Liver (tissue), 9 donors: ENCODE data around the gene CADPS. TPM values are rescaled to one million over a fixed set of nuclear protein-coding genes. Genes with fewer than 3 reads are reported as not detected.

Experiments used
- DNase-seq: peaks from one replicate; pipeline ENCODE4 v3.0.0-alpha.2; 2017; ENCODE audit warnings: low spot score
- H3K27ac ChIP-seq, 2 donors: one replicate each; pipeline ENCODE4 v1.7.0; 2013; ENCODE audit warnings: inconsistent platforms in 2 of 2, low read length in 2 of 2, control low read depth in 1 of 2, low read depth in 1 of 2, mild to moderate bottlenecking in 1 of 2
- H3K27me3 ChIP-seq, 4 donors: one replicate each; pipeline versions ENCODE4 v1.6.1 to v1.7.0; 2013; ENCODE audit warnings: low read length in 3 of 4, inconsistent platforms in 1 of 4, mild to moderate bottlenecking in 1 of 4, moderate library complexity in 1 of 4; ENCODE audit not compliant: control insufficient read depth in 4 of 4, insufficient read depth in 4 of 4
- H3K36me3 ChIP-seq, 4 donors: one replicate each; pipeline versions ENCODE4 v1.6.1 to v1.7.0; 2013; ENCODE audit warnings: low read length in 3 of 4, mild to moderate bottlenecking in 3 of 4, low read depth in 1 of 4, moderate library complexity in 1 of 4; ENCODE audit not compliant: control insufficient read depth in 4 of 4, insufficient read depth in 3 of 4
- H3K4me1 ChIP-seq, 4 donors: one replicate each; pipeline versions ENCODE4 v1.6.1 to v1.7.0; 2013; ENCODE audit warnings: low read length in 3 of 4, mild to moderate bottlenecking in 3 of 4, moderate library complexity in 1 of 4; ENCODE audit not compliant: control insufficient read depth in 4 of 4, insufficient read depth in 4 of 4
- H3K4me3 ChIP-seq, 3 donors: one replicate each; pipeline versions ENCODE4 v1.6.1 to v1.7.0; 2013; ENCODE audit warnings: low read length in 3 of 3, control low read depth in 1 of 3, low read depth in 1 of 3, mild to moderate bottlenecking in 1 of 3
- H3K9ac ChIP-seq, 2 donors: one replicate each; pipeline ENCODE4 v1.7.0; 2013; ENCODE audit warnings: low read length in 2 of 2, mild to moderate bottlenecking in 2 of 2, moderate library complexity in 2 of 2, control low read depth in 1 of 2, low read depth in 1 of 2
- H3K9me3 ChIP-seq, 4 donors: one replicate each; pipeline versions ENCODE4 v1.6.1 to v1.7.0; 2013; ENCODE audit warnings: low read length in 3 of 4; ENCODE audit not compliant: control insufficient read depth in 4 of 4
- EGR1 ChIP-seq, 2 donors: IDR thresholded peaks; 2 replicates each; pipeline ENCODE4 v1.6.1; 2016 to 2018; ENCODE audit warnings: antibody characterized with exemption in 2 of 2, low read depth in 2 of 2
- FOXA1 ChIP-seq: IDR thresholded peaks from 2 replicates; pipeline ENCODE4 v1.6.1; 2016; ENCODE audit warnings: antibody characterized with exemption
- FOXA2 ChIP-seq: IDR thresholded peaks from 2 replicates; pipeline ENCODE4 v1.6.1; 2016; ENCODE audit warnings: antibody characterized with exemption
- GABPA ChIP-seq, 2 donors: IDR thresholded peaks in 1 of 2; conservative IDR thresholded peaks in 1 of 2; 2 replicates each; pipeline ENCODE4 v1.6.1; 2016; ENCODE audit warnings: antibody characterized with exemption in 2 of 2, mild to moderate bottlenecking in 1 of 2, moderate library complexity in 1 of 2
- HNF4A ChIP-seq, 2 donors: conservative IDR thresholded peaks; 2 replicates each; pipeline ENCODE4 v1.6.1; 2016; ENCODE audit warnings: antibody characterized with exemption in 2 of 2, mild to moderate bottlenecking in 2 of 2
- HNF4G ChIP-seq: IDR thresholded peaks from 2 replicates; pipeline ENCODE4 v1.6.1; 2016; ENCODE audit warnings: antibody characterized with exemption
- JUND ChIP-seq, 2 donors: IDR thresholded peaks; 2 replicates each; pipeline ENCODE4 v1.6.1; 2016; ENCODE audit warnings: antibody characterized with exemption in 2 of 2
- NR2F2 ChIP-seq: IDR thresholded peaks from 2 replicates; pipeline ENCODE4 v1.6.1; 2016; ENCODE audit warnings: antibody characterized with exemption
- RAD21 ChIP-seq, 2 donors: IDR thresholded peaks; 2 replicates each; pipeline ENCODE4 v1.6.1; 2016; ENCODE audit warnings: antibody characterized with exemption in 2 of 2, mild to moderate bottlenecking in 2 of 2
- RXRA ChIP-seq, 2 donors: IDR thresholded peaks; 2 replicates each; pipeline ENCODE4 v1.6.1; 2017 to 2018; ENCODE audit warnings: antibody characterized with exemption in 2 of 2, mild to moderate bottlenecking in 1 of 2
- SP1 ChIP-seq: IDR thresholded peaks from 2 replicates; pipeline ENCODE4 v1.6.1; 2018; ENCODE audit warnings: antibody characterized with exemption, mild to moderate bottlenecking
- TAF1 ChIP-seq: conservative IDR thresholded peaks from 2 replicates; pipeline ENCODE4 v1.6.1; 2016; ENCODE audit warnings: antibody characterized with exemption, mild to moderate bottlenecking
- YY1 ChIP-seq: IDR thresholded peaks from 2 replicates; pipeline ENCODE4 v1.6.1; 2016; ENCODE audit warnings: antibody characterized with exemption, mild to moderate bottlenecking
- WGBS: extraction: QIAGEN DNeasy Blood & Tissue Kit; methylation state at CpG from one replicate; pipeline ENCODE4 v1.1.7; 2013; 5-methylcytosine and 5-hydroxymethylcytosine counted together
- polyA plus RNA-seq, 2 donors: library from polyadenylated mRNA; stranded (reverse) in 1 of 2; unstranded in 1 of 2; fragments of 200-250 nt in 1 of 2; fragments of >200 nt in 1 of 2; fragmentation: Nextera tagmentation in 1 of 2; extraction: Ambion mirVana in 1 of 2; gene quantifications; one replicate each; pipeline versions ENCODE4 v1.2.1 to v1.2.3, GENCODE V29; 2013 to 2015
- total RNA-seq, 2 donors: library from RNA; depleted of rRNA; stranded (reverse); fragments of >200 nt; gene quantifications; one replicate each; pipeline ENCODE4 v1.2.3, GENCODE V29; 2014
- TF ChIP-seq, protein P1 (sequence below): IDR thresholded peaks from 2 replicates; pipeline ENCODE4 v1.6.1; 2016; ENCODE audit warnings: antibody characterized with exemption
- TF ChIP-seq, protein P2 (sequence below): fragments of 150-350 bp; IDR thresholded peaks from 2 replicates; pipeline ENCODE4 v1.5.1; 2017; ENCODE audit warnings: improper control_type of control experiment, low read depth, low read length; ENCODE audit not compliant: missing input control
- TF ChIP-seq, protein P3 (sequence below): IDR thresholded peaks from 2 replicates; pipeline ENCODE4 v1.6.1; 2016; ENCODE audit warnings: antibody characterized with exemption, mild to moderate bottlenecking
- TF ChIP-seq, protein P4 (sequence below): IDR thresholded peaks from 2 replicates; pipeline ENCODE4 v1.6.1; 2016; ENCODE audit warnings: antibody characterized with exemption
- TF ChIP-seq, protein P5 (sequence below): IDR thresholded peaks from 2 replicates; pipeline ENCODE4 v1.6.1; 2016; ENCODE audit warnings: antibody characterized with exemption
- donor health status: healthy.
- donor health status: healthy.
- donor health status: healthy.
- donor health status: healthy.
- donor health status: healthy.

Gene CADPS
- total and polyA plus RNA-seq, 4 donors: 0.05 to 0.37 (median 0.17) TPM; not detected in 1

DNA sequence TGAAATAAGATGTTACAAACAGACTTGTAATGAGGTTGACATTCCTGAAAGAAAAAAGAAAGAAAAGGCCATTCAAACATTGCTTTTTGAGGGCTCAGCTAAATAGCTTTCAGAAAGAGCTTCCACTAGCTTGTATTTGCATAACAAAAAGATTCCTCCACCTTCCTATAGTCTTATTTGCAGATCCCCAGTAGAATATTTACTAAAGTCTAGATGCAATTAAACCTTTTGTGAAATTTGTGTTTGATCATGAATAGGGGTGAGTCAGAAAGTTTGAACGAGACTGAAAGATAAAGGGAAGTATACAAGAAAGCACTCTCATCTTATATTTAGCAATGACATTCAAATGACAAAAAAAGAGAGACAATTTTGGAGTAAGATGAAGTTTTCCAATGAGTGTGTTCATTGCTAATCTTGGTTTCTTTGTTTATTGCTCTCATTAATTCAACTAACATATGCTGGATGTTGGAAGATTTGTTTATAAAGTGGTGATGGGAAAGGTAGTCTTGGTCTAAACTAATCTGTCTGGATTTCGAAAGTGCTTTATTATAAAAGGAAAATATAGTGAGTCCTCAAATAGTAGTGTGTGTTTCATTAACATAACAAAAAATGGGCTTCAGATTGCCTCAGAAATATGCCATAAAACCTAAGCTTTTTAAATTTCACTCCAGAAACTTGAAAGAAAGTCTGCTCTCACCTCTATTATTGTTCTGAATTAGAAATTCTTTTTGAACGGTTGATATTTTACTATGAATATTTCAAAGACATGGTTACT lies 9.1 kb upstream of the CADPS start:
- H3K9ac ChIP-seq: no peak overlapping the region
- H3K9me3 ChIP-seq: no peaks in the 10 kb centered on the region
- 27% methylated on average over 3 of the region's 3 CpGs for WGBS
- no peak overlapping the region for H3K4me3 ChIP-seq
- no peak for DNase-seq
- H3K36me3 ChIP-seq: no peaks in the 10 kb centered on the region
- H3K27ac ChIP-seq: no peak overlapping the region
- TF ChIP-seq GABPA (IDR thresholded peaks at IDR 0.05 in 1 of 2, conservative IDR thresholded peaks at IDR 0.05 in 1 of 2) (no peak), JUND (IDR thresholded peaks at IDR 0.05) (no peak), RAD21 (IDR thresholded peaks at IDR 0.05) (no peak), FOXA2 (no peak), SP1 (no peak)
- H3K4me1 ChIP-seq: no peaks in the 10 kb centered on the region
- H3K27me3 ChIP-seq: peaks cover 0 to 3% (median 0%) of the 10 kb centered on the region in 4 donors

DNA sequence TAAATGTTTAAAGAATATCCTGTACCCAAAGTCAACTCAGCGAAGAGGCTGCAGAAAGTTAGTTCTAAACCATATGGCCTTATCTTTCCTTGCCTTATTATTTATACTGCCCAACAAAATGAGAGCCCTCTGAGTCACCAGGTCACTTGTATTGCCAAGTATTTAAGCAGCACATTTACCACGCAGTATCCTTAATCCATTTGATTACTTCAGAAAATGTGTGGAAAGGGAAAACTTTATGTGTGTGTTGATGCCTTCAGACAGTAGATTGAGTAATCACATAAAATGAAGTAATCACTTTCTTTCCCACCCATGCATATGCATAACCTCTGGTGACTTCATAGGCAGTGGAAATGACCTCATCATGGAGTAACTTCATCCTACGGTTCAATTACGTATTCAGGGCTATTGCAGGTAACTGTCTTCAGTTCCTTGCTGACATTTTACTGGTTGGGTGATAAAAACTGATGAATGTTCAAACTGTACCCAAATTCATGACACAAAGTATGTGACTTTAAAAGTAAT lies 7.5 kb upstream of the CADPS start:
- TF ChIP-seq, protein P1, sequence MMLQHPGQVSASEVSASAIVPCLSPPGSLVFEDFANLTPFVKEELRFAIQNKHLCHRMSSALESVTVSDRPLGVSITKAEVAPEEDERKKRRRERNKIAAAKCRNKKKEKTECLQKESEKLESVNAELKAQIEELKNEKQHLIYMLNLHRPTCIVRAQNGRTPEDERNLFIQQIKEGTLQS: no peak
- TF ChIP-seq, protein P2, sequence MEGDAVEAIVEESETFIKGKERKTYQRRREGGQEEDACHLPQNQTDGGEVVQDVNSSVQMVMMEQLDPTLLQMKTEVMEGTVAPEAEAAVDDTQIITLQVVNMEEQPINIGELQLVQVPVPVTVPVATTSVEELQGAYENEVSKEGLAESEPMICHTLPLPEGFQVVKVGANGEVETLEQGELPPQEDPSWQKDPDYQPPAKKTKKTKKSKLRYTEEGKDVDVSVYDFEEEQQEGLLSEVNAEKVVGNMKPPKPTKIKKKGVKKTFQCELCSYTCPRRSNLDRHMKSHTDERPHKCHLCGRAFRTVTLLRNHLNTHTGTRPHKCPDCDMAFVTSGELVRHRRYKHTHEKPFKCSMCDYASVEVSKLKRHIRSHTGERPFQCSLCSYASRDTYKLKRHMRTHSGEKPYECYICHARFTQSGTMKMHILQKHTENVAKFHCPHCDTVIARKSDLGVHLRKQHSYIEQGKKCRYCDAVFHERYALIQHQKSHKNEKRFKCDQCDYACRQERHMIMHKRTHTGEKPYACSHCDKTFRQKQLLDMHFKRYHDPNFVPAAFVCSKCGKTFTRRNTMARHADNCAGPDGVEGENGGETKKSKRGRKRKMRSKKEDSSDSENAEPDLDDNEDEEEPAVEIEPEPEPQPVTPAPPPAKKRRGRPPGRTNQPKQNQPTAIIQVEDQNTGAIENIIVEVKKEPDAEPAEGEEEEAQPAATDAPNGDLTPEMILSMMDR: no peak
- no peak for TF ChIP-seq YY1
- no peak for TF ChIP-seq FOXA2
- no peak for TF ChIP-seq RAD21 (IDR thresholded peaks at IDR 0.05)
- TF ChIP-seq, protein P3, sequence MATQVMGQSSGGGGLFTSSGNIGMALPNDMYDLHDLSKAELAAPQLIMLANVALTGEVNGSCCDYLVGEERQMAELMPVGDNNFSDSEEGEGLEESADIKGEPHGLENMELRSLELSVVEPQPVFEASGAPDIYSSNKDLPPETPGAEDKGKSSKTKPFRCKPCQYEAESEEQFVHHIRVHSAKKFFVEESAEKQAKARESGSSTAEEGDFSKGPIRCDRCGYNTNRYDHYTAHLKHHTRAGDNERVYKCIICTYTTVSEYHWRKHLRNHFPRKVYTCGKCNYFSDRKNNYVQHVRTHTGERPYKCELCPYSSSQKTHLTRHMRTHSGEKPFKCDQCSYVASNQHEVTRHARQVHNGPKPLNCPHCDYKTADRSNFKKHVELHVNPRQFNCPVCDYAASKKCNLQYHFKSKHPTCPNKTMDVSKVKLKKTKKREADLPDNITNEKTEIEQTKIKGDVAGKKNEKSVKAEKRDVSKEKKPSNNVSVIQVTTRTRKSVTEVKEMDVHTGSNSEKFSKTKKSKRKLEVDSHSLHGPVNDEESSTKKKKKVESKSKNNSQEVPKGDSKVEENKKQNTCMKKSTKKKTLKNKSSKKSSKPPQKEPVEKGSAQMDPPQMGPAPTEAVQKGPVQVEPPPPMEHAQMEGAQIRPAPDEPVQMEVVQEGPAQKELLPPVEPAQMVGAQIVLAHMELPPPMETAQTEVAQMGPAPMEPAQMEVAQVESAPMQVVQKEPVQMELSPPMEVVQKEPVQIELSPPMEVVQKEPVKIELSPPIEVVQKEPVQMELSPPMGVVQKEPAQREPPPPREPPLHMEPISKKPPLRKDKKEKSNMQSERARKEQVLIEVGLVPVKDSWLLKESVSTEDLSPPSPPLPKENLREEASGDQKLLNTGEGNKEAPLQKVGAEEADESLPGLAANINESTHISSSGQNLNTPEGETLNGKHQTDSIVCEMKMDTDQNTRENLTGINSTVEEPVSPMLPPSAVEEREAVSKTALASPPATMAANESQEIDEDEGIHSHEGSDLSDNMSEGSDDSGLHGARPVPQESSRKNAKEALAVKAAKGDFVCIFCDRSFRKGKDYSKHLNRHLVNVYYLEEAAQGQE: no peak
- TF ChIP-seq FOXA1: no peak
- TF ChIP-seq, protein P4, sequence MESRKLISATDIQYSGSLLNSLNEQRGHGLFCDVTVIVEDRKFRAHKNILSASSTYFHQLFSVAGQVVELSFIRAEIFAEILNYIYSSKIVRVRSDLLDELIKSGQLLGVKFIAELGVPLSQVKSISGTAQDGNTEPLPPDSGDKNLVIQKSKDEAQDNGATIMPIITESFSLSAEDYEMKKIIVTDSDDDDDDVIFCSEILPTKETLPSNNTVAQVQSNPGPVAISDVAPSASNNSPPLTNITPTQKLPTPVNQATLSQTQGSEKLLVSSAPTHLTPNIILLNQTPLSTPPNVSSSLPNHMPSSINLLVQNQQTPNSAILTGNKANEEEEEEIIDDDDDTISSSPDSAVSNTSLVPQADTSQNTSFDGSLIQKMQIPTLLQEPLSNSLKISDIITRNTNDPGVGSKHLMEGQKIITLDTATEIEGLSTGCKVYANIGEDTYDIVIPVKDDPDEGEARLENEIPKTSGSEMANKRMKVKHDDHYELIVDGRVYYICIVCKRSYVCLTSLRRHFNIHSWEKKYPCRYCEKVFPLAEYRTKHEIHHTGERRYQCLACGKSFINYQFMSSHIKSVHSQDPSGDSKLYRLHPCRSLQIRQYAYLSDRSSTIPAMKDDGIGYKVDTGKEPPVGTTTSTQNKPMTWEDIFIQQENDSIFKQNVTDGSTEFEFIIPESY: no peak
- no peak for TF ChIP-seq SP1
- TF ChIP-seq JUND (IDR thresholded peaks at IDR 0.05): no peak
- TF ChIP-seq HNF4G: no peak
- TF ChIP-seq, protein P5, sequence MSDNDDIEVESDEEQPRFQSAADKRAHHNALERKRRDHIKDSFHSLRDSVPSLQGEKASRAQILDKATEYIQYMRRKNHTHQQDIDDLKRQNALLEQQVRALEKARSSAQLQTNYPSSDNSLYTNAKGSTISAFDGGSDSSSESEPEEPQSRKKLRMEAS: no peak
- no peak for TF ChIP-seq GABPA (IDR thresholded peaks at IDR 0.05 in 1 of 2, conservative IDR thresholded peaks at IDR 0.05 in 1 of 2)
- TF ChIP-seq RXRA (IDR thresholded peaks at IDR 0.05): no peak
- no peak for TF ChIP-seq EGR1 (IDR thresholded peaks at IDR 0.05; ENCODE audit: low read depth in 2 of 2)
- TF ChIP-seq TAF1: no peak
- TF ChIP-seq NR2F2: no peak
- TF ChIP-seq HNF4A (conservative IDR thresholded peaks at IDR 0.05): no peak
- Histone ChIP-seq H3K9me3 (no peaks in the 10 kb centered on the region), H3K27me3 (peaks cover 0 to 3% (median 0%) of the 10 kb centered on the region in 4 donors), H3K36me3 (no peaks in the 10 kb centered on the region), H3K4me3 (no peak overlapping the region), H3K9ac (no peak overlapping the region), H3K4me1 (no peaks in the 10 kb centered on the region), H3K27ac (no peak overlapping the region)
- no peak for DNase-seq
- 80% methylated on average over 4 of the region's 4 CpGs for WGBS
